ENCODE data around the gene PICK1.

The PICK1 gene

GRCh38 chr22:38017939-38018885 lies 39.0 kb upstream of the PICK1 start:
- TF ChIP-seq CTCF (IDR thresholded peaks at IDR 0.05): no peak

GRCh38 chr22:38018938-38019827 lies 38.0 kb upstream of the PICK1 start:
- no peak for TF ChIP-seq CTCF (IDR thresholded peaks at IDR 0.05)

DNA sequence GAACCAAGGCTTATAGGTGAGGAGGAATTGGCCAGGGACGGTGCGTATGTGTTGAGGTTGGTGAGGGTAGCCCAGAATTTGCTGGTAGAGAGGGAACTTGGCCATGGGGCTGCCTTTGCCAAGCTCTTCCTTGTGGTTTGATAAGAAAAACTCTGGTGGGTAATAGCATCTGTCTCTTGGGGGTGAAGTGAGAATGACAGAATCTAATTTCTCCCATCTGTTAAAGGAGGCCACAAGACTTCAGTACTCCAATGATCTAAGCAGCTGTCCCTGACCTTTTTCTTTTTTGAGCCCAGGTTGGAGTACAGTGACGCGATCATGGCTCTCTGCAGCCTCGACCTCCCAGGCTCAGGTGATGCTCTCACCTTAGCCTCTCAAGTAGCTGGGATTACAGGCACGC lies 36.0 kb upstream of the PICK1 start:
- TF ChIP-seq CTCF (IDR thresholded peaks at IDR 0.05): no peak

DNA sequence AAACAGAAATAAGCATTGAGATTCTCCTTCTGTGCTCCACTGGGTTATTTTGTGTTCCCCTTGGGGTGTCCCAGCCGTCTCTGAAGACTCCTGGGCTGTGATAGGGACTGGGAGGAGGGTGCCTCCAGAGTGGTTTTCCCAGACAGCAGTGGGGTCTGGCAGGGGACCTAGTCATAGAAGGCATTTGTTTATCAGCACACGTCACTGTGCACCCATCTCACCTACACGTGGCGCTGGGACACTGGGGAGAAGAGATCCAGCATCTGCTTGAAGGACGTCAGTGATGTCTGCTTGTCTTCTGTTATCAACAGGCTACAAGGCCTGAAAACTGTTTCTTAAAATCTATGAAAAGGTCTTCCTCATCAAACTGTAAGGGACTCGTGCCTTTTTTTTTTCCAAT lies 34.2 kb upstream of the PICK1 start:
- no peak for TF ChIP-seq CTCF (IDR thresholded peaks at IDR 0.05)

DNA sequence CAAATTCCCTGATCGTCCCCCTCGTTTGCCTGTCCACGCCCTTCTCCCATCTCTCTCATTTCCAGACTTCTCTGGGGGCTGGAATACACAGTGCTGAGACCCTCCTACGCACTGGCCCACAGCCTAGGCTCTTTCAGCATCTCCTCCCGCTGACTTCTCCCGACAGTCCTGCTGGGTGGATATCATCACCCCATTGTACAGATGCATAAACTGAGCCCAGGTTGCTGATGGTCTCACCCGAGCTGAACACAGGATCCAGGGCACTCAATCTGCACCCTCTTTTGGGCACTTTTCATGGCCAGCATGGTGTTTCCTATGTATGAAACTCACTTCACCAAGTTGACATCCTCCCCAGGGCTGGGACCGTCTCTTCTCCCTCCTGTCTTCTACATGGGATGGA lies 31.7 kb upstream of the PICK1 start:
- TF ChIP-seq CTCF (IDR thresholded peaks at IDR 0.05): no peak

DNA sequence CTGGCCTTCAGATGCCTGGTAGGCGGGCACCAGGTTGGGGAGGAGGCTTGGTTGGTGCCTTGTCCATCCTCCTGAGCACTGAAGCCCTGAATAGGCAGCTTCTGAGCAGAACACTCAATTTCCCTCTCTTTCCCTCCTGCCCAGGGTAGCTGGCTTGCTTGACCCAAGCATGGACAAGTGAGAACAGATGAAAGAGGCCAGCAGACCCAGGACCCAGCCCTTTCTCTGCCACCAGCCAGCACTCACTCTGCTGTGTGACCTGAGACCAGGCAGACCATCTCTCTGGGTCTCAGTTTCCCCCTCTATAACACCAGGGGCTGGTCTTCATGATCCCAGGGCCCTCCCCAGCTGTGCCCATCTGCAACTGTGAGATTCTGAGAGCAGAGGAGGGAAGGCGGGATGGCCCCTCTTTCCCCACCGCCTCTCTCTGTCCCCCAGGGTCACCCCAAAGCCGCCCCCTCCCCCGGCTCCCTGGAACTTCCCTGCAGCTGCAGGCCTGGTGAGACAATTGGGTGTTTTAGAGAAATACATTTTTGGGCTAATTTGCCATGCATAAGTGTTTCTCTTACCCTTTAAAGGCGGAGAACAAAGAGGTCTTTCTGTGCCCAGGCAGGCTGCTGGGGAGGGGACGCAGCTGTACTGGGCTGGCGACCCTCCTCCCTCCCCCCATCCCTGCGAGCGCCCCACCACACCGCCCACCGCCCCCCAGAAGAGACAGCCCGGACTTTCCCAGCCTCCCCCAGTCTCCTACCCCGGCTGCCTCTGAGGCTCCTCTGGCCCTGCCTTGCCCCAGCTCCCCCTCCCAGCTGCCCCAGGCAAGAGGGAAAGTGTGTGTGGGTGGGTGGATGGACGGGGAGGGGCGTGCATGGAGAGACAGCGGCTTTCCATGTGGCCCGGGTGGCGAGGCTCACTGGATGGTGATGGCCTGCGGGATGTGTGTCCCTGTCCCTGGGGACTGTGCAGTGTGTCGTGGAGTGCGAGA lies 30.8 kb upstream of the PICK1 start:
- no peak for TF ChIP-seq CTCF (IDR thresholded peaks at IDR 0.05)

- TF ChIP-seq CTCF (IDR thresholded peaks at IDR 0.05): no peak
These were observed 29.7 kb upstream of the PICK1 start for GRCh38 chr22:38027487-38027886.

All from LNCAP (cell line).